Measurements from ENCODE around the gene GPC6.

DNA sequence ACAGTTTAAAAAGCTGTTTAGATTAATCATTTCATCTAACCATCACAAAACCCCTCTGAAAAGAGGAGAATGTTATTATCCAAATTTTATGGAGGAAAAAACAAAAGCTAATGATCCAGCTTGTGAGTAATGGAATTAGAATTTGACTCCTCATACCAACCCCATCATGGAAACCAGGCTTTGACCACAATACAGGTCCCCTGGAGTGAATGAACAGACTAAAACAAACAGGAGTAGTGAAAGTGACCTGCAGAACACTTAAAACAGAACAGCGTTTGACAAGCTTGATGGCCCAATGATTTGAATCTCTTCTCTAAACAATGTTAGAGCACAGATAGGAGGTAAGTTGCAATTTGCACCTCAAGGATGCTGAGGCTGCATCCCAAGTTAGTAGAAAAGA lies 1022.9 kb downstream of the GPC6 start:
- TF ChIP-seq, protein P1, sequence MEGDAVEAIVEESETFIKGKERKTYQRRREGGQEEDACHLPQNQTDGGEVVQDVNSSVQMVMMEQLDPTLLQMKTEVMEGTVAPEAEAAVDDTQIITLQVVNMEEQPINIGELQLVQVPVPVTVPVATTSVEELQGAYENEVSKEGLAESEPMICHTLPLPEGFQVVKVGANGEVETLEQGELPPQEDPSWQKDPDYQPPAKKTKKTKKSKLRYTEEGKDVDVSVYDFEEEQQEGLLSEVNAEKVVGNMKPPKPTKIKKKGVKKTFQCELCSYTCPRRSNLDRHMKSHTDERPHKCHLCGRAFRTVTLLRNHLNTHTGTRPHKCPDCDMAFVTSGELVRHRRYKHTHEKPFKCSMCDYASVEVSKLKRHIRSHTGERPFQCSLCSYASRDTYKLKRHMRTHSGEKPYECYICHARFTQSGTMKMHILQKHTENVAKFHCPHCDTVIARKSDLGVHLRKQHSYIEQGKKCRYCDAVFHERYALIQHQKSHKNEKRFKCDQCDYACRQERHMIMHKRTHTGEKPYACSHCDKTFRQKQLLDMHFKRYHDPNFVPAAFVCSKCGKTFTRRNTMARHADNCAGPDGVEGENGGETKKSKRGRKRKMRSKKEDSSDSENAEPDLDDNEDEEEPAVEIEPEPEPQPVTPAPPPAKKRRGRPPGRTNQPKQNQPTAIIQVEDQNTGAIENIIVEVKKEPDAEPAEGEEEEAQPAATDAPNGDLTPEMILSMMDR (conservative IDR thresholded peaks at IDR 0.05): no peak
- no peak for TF ChIP-seq ZFX (IDR thresholded peaks at IDR 0.05)
